Tibial nerve (tissue), 4 donors: ENCODE data around the gene EFCAB7. TPM values are rescaled to one million over a fixed set of nuclear protein-coding genes. Genes with fewer than 3 reads are reported as not detected.

Experiments used
- DNase-seq, 2 donors: peaks; one replicate each; pipeline ENCODE4 v3.0.0-alpha.2; 2019; ENCODE audit warnings: low spot score in 2 of 2
- H3K27ac ChIP-seq, 4 donors: fragments of 200-600 bp; sonication (generic) in 3 of 4; one replicate each; pipeline ENCODE4 v1.5.1; 2017 to 2019; ENCODE audit warnings: mild to moderate bottlenecking in 1 of 4
- H3K27me3 ChIP-seq, 2 donors: fragments of 200-600 bp; sonication (generic) in 1 of 2; one replicate each; pipeline versions ENCODE4 v1.5.1 to v1.6.0; 2017 to 2019
- H3K36me3 ChIP-seq, 3 donors: fragments of 200-600 bp; sonication (generic); one replicate each; pipeline ENCODE4 v1.5.1; 2018 to 2019
- H3K4me1 ChIP-seq, 4 donors: fragments of 200-600 bp; sonication (generic) in 3 of 4; one replicate each; pipeline ENCODE4 v1.5.1; 2017 to 2019
- H3K4me3 ChIP-seq, 4 donors: fragments of 200-600 bp; sonication (generic) in 3 of 4; one replicate each; pipeline ENCODE4 v1.5.1; 2017 to 2019; ENCODE audit warnings: mild to moderate bottlenecking in 1 of 4, moderate library complexity in 1 of 4
- H3K9me3 ChIP-seq, 4 donors: fragments of 200-600 bp; sonication (generic) in 3 of 4; one replicate each; pipeline ENCODE4 v1.5.1; 2017 to 2019
- CTCF ChIP-seq, 5 experiments: fragments of 200-600 bp in 3 of 5; fragments of 450-650 bp in 2 of 5; sonication (generic) in 3 of 5; IDR thresholded peaks; one replicate each; pipeline ENCODE4 v1.5.1; 2016 to 2019; ENCODE audit warnings: antibody characterized with exemption in 5 of 5, mild to moderate bottlenecking in 3 of 5, moderate library complexity in 2 of 5
- EP300 ChIP-seq, 2 donors: sonication (generic); formaldehyde crosslinking; IDR thresholded peaks; one replicate each; pipeline ENCODE4 v1.6.1; 2017; ENCODE audit warnings: antibody characterized with exemption in 2 of 2, mild to moderate bottlenecking in 1 of 2
- POLR2A ChIP-seq, 2 donors: fragments of 450-650 bp; IDR thresholded peaks; one replicate each; pipeline ENCODE4 v1.6.1; 2017; ENCODE audit warnings: antibody characterized with exemption in 2 of 2, mild to moderate bottlenecking in 2 of 2, moderate library complexity in 2 of 2
- WGBS, 2 donors: methylation state at CpG; one replicate each; pipeline ENCODE4 v1.1.5; 2018; 5-methylcytosine and 5-hydroxymethylcytosine counted together
- total RNA-seq, 4 donors: library from RNA; depleted of rRNA; stranded (reverse); fragments of >200 nt; gene quantifications; one replicate each; pipeline ENCODE4 v1.1.0, GENCODE V29; 2016

EFCAB7 gene
- total RNA-seq, 4 donors from 2014 or later, result 8.2 to 12.2 (median 10.2) TPM

- Histone ChIP-seq H3K27ac (no peak overlapping the region), H3K4me1 (no peaks in the 10 kb centered on the region), H3K9me3 (no peaks in the 10 kb centered on the region), H3K36me3 (peaks cover 0 to 35% (median 0%) of the 10 kb centered on the region in 3 donors), H3K4me3 (no peak overlapping the region), H3K27me3 (no peaks in the 10 kb centered on the region)
- TF ChIP-seq CTCF (IDR thresholded peaks at IDR 0.05) (peak in 2 of 5 experiments; percentile 20 to 28), EP300 (IDR thresholded peaks at IDR 0.05) (no peak)
- 68 to 74% methylated on average over 6 of the region's 6 CpGs for WGBS, 2 donors
- no peak for DNase-seq
Observed at GRCh38 chr1:63557365-63557987, 34.2 kb downstream of the EFCAB7 start.

GRCh38 chr1:63559357-63559756, 36.0 kb downstream of the EFCAB7 start:
- peaks cover 0 to 27% (median 0%) of the 10 kb centered on the region in 3 donors for H3K36me3 ChIP-seq
- no peaks in the 10 kb centered on the region for H3K27me3 ChIP-seq
- no peak overlapping the region for H3K4me3 ChIP-seq
- H3K27ac ChIP-seq, result no peak overlapping the region
- 96 to 98% methylated on average over 2 of the region's 2 CpGs for WGBS, 2 donors
- no peaks in the 10 kb centered on the region for H3K4me1 ChIP-seq
- no peak for DNase-seq
- TF ChIP-seq EP300 (IDR thresholded peaks at IDR 0.05), result no peak
- no peak for TF ChIP-seq POLR2A (IDR thresholded peaks at IDR 0.05)
- TF ChIP-seq CTCF (IDR thresholded peaks at IDR 0.05), result no peak
- no peaks in the 10 kb centered on the region for H3K9me3 ChIP-seq

- Histone ChIP-seq H3K36me3 (peaks cover 0 to 30% (median 0%) of the 10 kb centered on the region in 3 donors), H3K9me3 (no peaks in the 10 kb centered on the region), H3K27me3 (no peaks in the 10 kb centered on the region), H3K4me3 (no peak overlapping the region), H3K27ac (no peak overlapping the region), H3K4me1 (no peaks in the 10 kb centered on the region)
- no peak for TF ChIP-seq EP300 (IDR thresholded peaks at IDR 0.05)
- TF ChIP-seq POLR2A (IDR thresholded peaks at IDR 0.05), result no peak
- TF ChIP-seq CTCF (IDR thresholded peaks at IDR 0.05), result no peak
- no peak for DNase-seq
Observed at GRCh38 chr1:63563745-63564144, 40.4 kb downstream of the EFCAB7 start.

- no peak overlapping the region for H3K27ac ChIP-seq
- DNase-seq, result no peak
Observed at GRCh38 chr1:63569068-63569467, 45.7 kb downstream of the EFCAB7 start.

More at GRCh38 chr1:63569068-63569467, 45.7 kb downstream of the EFCAB7 start:
- TF ChIP-seq POLR2A (IDR thresholded peaks at IDR 0.05) (no peak), CTCF (IDR thresholded peaks at IDR 0.05) (no peak), EP300 (IDR thresholded peaks at IDR 0.05) (no peak)
- H3K27me3 ChIP-seq, result no peaks in the 10 kb centered on the region
- H3K36me3 ChIP-seq, result peaks cover 0 to 17% (median 0%) of the 10 kb centered on the region in 3 donors
- H3K4me3 ChIP-seq, result no peak overlapping the region
- no peaks in the 10 kb centered on the region for H3K9me3 ChIP-seq
- 84 to 85% methylated on average over 4 of the region's 4 CpGs for WGBS, 2 donors
- H3K4me1 ChIP-seq, result no peaks in the 10 kb centered on the region
